SJSA1 (cell line): ENCODE results near the gene TIMMDC1. TPM values are rescaled to one million over a fixed set of nuclear protein-coding genes. Genes with fewer than 3 reads are reported as not detected.

Experiments used
- DNase-seq, 2 experiments: peaks; one replicate each; pipeline ENCODE4 v3.0.0-alpha.2; 2015 to 2020; ENCODE audit warnings: low spot score in 2 of 2, low read depth in 1 of 2
- H3K27ac ChIP-seq: fragments of 250-450 bp; sonication (Bioruptor Pico); 2 replicates; pipeline ENCODE4 v1.5.1; 2020; ENCODE audit warnings: mild to moderate bottlenecking, moderate library complexity
- H3K27me3 ChIP-seq: fragments of 250-450 bp; sonication (Bioruptor Pico); replicated peaks from 2 replicates; pipeline ENCODE4 v1.5.1; 2020; ENCODE audit warnings: mild to moderate bottlenecking, moderate library complexity
- H3K36me3 ChIP-seq: fragments of 250-450 bp; sonication (Bioruptor Pico); 2 replicates; pipeline ENCODE4 v1.5.1; 2020; ENCODE audit warnings: mild to moderate bottlenecking
- H3K4me1 ChIP-seq: fragments of 250-450 bp; sonication (Bioruptor Pico); replicated peaks from 2 replicates; pipeline ENCODE4 v1.6.1; 2021; ENCODE audit warnings: mild to moderate bottlenecking
- H3K4me3 ChIP-seq: fragments of 250-450 bp; sonication (Bioruptor Pico); 2 replicates; pipeline ENCODE4 v1.5.1; 2020; ENCODE audit warnings: mild to moderate bottlenecking
- H3K9me3 ChIP-seq: fragments of 250-450 bp; sonication (Bioruptor Pico); replicated peaks from 2 replicates; pipeline ENCODE4 v1.5.1; 2020; ENCODE audit warnings: mild to moderate bottlenecking
- total RNA-seq: library from RNA; depleted of rRNA; stranded (reverse); fragments of >200 nt; shearing (Covaris generic); gene quantifications from 2 replicates; pipeline ENCODE4 v1.2.3, GENCODE V29; 2014

TIMMDC1 gene
- total RNA-seq, 1 experiment from 2014 or later = 48.3 TPM

DNA sequence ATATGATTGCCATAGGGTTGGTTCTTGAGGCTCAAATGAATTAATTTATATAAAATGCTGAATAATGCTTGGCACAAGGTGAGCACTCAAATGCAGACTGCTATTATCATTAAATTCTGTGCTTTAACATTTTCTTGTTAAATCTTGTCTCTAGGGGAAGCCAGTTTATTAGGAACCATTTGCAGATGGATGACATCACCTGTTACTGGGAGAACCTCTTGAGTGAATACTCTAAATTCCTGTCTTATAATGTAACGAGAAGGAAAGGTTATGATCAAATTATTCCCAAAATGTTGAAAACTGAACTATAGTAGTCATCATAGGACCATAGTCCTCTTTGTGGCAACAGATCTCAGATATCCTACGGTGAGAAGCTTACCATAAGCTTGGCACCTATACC lies 6.2 kb upstream of the TIMMDC1 start:
- no peaks in the 10 kb centered on the region for H3K36me3 ChIP-seq
- H3K27me3 ChIP-seq = no peaks in the 10 kb centered on the region
- H3K4me3 ChIP-seq = no peak overlapping the region
- H3K4me1 ChIP-seq = peaks cover under 1% of the 10 kb centered on the region; the same call in 1 of the 2 replicates
- no peak overlapping the region for H3K27ac ChIP-seq
- H3K9me3 ChIP-seq = no peaks in the 10 kb centered on the region
- DNase-seq = no peak

DNA sequence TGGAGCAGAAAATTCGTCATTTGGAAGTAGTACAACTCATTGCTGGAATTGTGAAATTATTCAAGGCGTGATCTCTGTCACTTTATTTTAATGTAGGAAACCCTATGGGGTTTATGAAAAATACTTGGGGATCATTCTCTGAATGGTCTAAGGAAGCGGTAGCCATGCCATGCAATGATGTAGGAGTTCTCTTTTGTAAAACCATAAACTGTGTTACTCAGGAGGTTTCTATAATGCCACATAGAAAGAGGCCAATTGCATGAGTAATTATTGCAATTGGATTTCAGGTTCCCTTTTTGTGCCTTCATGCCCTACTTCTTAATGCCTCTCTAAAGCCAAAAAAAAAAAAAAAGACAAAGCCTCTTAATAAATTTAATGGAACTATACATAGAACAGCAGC lies 5.5 kb upstream of the TIMMDC1 start:
- H3K4me1 ChIP-seq = peaks cover 4% of the 10 kb centered on the region; the same call in 1 of the 2 replicates
- no peaks in the 10 kb centered on the region for H3K36me3 ChIP-seq
- no peak overlapping the region for H3K4me3 ChIP-seq
- H3K27ac ChIP-seq = no peak overlapping the region
- no peaks in the 10 kb centered on the region for H3K9me3 ChIP-seq
- no peak for DNase-seq
- H3K27me3 ChIP-seq = no peaks in the 10 kb centered on the region

DNA sequence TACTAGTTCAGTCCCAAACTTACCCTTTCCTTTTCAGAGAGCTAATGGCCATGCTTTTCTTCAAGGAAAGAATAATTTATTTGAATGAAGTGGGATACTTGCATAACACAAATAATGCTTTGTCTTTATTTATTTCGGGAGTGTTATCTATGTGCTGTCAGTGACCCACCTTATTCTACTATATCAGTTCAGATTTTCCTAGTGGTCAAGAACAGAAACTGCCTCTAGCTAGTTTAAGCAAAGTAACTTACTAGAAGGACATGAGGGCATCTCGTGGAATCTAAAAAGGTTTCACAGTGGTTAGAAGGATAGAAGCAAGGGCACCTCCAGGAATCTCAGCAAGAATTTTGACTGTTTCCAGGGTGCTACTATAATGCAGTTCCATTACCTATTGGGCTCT lies 3.8 kb upstream of the TIMMDC1 start:
- Histone ChIP-seq H3K27me3 (no peaks in the 10 kb centered on the region), H3K4me1 (peaks cover 8% of the 10 kb centered on the region), H3K9me3 (no peaks in the 10 kb centered on the region), H3K4me3 (no peak overlapping the region), H3K36me3 (no peaks in the 10 kb centered on the region), H3K27ac (no peak overlapping the region)
- DNase-seq = no peak

DNA sequence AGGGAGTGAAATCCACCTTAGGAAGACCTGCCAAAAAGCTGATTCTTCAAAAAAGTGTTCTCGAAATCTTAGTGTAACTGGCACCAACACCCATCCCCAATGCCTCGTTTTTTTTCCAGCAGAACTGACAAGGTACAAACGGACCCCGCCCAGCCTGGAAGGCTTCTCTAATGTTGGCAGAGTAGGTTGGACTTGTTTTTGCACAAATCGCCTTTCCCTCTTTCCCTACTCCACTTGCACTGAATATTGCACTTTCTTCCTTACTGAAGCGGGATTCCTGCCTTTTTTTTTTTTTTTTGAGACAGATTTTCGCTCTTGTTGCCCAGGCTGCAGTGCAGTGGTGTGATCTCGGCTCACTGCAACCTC lies 544 bp upstream of the TIMMDC1 start:
- Histone ChIP-seq H3K27ac (peak overlapping the region; percentile 52), H3K9me3 (no peaks in the 10 kb centered on the region), H3K27me3 (no peaks in the 10 kb centered on the region), H3K36me3 (peaks cover 8% of the 10 kb centered on the region; the same call in 1 of the 2 replicates), H3K4me3 (peak overlapping the region; percentile 63), H3K4me1 (peaks cover 16% of the 10 kb centered on the region)
- peak in 1 of 2 experiments; percentile 33 for DNase-seq

DNA sequence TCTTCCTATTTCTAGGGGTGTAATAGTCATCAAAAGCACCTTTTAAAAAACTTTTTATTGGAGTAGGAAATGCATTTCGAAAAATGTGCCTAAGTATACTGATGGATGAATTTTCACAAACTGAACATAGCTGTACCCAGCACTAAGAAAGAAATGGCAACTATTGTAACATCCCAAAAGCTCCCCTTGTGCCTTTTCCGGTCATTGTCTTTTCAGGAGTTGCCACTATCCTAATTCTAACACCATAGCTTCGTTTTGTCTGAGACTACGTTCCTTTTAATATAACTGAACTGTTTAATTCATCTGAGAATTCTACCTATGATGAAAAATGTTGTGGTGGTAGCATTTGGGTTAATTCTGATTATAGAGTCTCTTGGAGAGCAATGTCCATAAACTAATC lies 1.9 kb downstream of the TIMMDC1 start:
- DNase-seq = no peak
- H3K27me3 ChIP-seq = no peaks in the 10 kb centered on the region
- no peak overlapping the region for H3K27ac ChIP-seq
- H3K9me3 ChIP-seq = no peaks in the 10 kb centered on the region
- H3K4me3 ChIP-seq = no peak overlapping the region
- H3K36me3 ChIP-seq = peaks cover 18% of the 10 kb centered on the region; the same call in 1 of the 2 replicates
- H3K4me1 ChIP-seq = peaks cover 16% of the 10 kb centered on the region

DNA sequence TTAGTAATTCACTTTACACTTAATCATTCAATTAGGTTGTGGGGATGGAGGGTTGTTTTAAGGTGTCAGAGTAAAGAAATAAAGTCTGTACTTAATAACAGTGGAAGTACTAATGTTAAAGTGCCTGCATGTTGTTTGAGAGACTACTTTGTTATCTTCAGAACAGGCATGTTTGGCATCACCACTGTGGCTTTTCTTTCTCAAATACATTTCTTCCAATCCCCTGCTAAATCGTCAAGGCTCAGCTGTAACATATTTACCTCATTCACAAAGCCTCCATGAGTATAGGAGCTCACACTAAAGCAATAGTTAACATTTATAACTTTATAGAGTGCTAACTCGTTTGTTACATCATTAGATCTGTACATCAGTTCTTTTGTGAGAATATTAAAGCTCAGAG lies 2.6 kb downstream of the TIMMDC1 start:
- peaks cover 16% of the 10 kb centered on the region for H3K4me1 ChIP-seq
- DNase-seq = no peak
- no peak overlapping the region for H3K4me3 ChIP-seq
- H3K9me3 ChIP-seq = no peaks in the 10 kb centered on the region
- peaks cover 23% of the 10 kb centered on the region; the same call in 1 of the 2 replicates for H3K36me3 ChIP-seq
- no peaks in the 10 kb centered on the region for H3K27me3 ChIP-seq
- no peak overlapping the region for H3K27ac ChIP-seq

DNA sequence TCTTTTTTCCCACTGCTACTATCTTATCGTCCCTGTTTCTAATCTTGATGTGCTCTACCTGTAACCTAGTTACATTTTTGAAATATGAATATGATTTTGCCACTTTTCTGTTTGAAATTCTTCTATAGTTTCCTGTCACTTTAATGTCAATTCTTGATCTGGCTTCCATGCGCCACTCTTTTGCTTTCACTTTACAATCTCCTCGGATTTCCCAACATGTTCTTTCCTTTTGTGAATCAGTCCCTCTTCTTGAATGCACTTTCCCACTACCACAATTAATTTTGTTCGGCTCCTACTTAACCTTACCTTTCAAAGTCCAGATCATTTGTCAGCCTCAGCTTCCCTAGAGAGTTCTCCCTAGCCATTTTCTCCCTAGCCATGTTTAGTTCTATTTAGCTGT lies 8.3 kb downstream of the TIMMDC1 start:
- H3K27ac ChIP-seq = no peak overlapping the region
- no peak for DNase-seq
- H3K36me3 ChIP-seq = peaks cover 43% of the 10 kb centered on the region
- H3K4me3 ChIP-seq = no peak overlapping the region
- no peaks in the 10 kb centered on the region for H3K27me3 ChIP-seq
- H3K9me3 ChIP-seq = no peaks in the 10 kb centered on the region
- no peaks in the 10 kb centered on the region for H3K4me1 ChIP-seq

DNA sequence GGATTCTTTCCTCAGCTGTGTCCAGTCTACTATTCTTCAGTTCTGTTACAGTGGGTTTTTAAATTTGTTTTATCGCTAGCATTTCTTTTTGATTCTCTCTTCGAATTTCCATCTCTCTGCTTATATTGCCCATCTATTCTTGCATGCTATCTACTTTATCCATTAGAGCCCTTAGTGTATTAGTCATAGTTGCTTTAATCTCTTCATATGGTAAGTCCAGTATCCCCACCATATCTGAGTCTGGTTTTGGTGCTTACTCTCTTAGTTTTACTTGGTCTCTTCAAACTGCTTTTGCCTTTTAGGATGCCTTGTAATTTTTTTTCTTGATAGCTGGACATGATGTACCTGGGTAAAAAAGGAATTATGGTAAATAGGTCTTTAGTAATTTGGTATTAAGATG lies 9.1 kb downstream of the TIMMDC1 start:
- no peak overlapping the region for H3K27ac ChIP-seq
- H3K27me3 ChIP-seq = no peaks in the 10 kb centered on the region
- H3K36me3 ChIP-seq = peaks cover 43% of the 10 kb centered on the region
- no peak for DNase-seq
- H3K4me3 ChIP-seq = no peak overlapping the region
- no peaks in the 10 kb centered on the region for H3K9me3 ChIP-seq
- H3K4me1 ChIP-seq = no peaks in the 10 kb centered on the region

DNA sequence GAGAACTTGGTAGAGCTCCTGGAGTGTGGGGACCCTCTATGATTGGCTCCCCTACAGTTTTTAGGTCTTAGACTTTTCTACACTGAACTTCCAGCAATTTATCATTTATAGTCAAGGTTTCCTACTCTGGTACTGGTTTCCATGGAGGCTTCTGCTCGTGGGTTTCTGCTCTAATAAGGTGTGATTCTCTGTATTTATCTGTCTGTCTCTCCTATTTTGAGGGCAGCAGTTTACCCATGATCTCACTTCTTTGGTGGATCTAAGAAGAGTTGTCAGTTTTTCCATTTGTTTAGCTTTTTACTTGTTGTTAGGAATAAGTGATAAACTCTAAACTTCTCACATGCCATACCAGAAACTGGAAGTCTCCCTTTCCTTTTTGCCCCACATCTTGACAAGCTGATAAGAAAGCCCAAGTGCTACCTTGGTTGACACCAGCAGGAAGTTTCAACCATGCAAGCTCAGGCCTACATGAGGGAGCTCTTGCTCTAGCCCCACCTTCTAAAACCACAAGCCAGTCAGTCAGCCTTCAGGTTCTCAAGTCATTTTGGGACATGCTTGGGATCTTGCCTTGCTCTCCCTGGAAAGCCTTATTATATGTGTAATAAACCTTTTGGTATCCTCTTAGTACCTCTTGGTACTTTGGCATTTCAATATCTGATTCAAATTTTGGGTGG lies 10.0 kb downstream of the TIMMDC1 start:
- H3K27me3 ChIP-seq = no peaks in the 10 kb centered on the region
- peaks cover 47% of the 10 kb centered on the region for H3K36me3 ChIP-seq
- no peak overlapping the region for H3K27ac ChIP-seq
- H3K9me3 ChIP-seq = no peaks in the 10 kb centered on the region
- no peak for DNase-seq
- H3K4me1 ChIP-seq = no peaks in the 10 kb centered on the region
- H3K4me3 ChIP-seq = no peak overlapping the region

DNA sequence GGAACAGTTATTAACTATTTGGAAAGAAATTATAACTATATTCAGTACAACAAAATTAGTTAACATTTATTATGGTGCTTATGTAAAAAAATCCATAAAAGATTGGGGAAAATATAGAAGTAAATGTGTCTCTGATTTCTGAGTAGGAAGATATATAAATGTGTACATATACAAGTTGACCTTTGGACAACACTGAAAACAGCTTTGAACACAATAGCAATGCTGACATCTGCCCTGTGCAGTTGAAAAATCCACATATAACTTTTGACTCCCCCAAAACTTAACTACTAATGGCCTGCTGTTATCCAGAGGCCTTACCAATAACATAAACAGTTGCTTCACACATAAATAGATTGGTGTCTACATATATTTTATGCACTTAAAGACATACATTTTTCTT lies 12.3 kb downstream of the TIMMDC1 start:
- Histone ChIP-seq H3K27ac (no peak overlapping the region), H3K27me3 (no peaks in the 10 kb centered on the region), H3K4me1 (no peaks in the 10 kb centered on the region), H3K4me3 (no peak overlapping the region), H3K36me3 (peaks cover 51% of the 10 kb centered on the region), H3K9me3 (no peaks in the 10 kb centered on the region)
- DNase-seq = no peak

DNA sequence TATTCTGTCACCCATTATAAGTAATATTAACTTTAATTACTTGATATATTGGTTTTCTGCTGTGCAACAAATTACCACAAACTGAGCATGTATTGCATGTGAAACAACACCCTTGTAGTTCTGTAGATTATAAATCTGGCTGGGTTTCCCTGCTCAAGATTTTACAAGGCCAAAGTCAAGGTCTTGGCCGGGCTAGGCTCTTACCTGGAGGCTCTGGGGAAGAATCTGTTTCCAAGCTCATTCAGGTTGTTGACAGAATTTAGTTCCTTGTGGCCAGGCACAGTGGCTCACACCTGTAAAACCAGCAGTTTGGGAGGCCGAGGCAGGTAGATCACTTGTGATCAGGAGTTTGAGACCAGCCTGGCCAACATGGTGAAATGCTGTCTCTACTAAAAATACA lies 16.3 kb downstream of the TIMMDC1 start:
- Histone ChIP-seq H3K27ac (no peak overlapping the region), H3K4me3 (no peak overlapping the region), H3K9me3 (no peaks in the 10 kb centered on the region), H3K4me1 (no peaks in the 10 kb centered on the region), H3K36me3 (peaks cover 60% of the 10 kb centered on the region), H3K27me3 (no peaks in the 10 kb centered on the region)
- DNase-seq = no peak

DNA sequence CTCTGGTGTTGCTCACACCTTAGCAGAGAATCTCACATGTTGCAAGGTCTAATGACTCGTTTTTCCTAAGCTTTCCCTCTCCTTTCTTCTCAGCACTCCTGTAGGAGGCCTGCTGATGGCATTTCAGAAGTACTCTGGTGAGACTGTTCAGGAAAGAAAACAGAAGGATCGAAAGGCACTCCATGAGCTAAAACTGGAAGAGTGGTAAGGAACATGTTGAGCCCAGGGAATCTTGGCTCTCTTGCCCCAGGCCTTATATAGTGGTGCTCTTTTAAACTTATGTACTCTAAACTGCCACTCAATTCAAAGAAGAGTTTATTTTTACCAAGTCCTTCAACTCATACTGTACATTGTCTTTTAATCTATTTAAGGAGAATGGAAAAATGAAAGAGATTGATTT lies 18.8 kb downstream of the TIMMDC1 start:
- Histone ChIP-seq H3K4me1 (no peaks in the 10 kb centered on the region), H3K36me3 (peaks cover 77% of the 10 kb centered on the region), H3K4me3 (no peak overlapping the region), H3K27ac (no peak overlapping the region), H3K9me3 (no peaks in the 10 kb centered on the region), H3K27me3 (no peaks in the 10 kb centered on the region)
- no peak for DNase-seq

DNA sequence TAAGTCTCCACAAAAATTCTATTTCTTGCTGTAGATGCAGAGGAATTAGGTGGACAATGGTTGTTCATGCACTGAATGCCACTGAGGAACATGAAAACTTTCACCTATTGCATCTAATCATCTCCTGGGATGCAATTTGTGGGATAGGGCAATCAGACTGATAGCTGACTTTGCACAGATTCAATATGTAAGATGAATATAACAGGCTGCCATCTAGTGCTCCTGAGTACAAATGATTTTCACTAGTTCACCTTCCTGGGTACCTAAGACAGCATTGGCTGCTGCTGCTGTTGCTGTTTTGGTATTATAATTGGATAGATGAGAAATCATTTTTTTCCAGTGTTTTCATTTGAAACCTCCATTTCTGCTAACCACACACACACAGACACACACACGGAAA lies 19.7 kb downstream of the TIMMDC1 start:
- Histone ChIP-seq H3K9me3 (no peaks in the 10 kb centered on the region), H3K27ac (no peak overlapping the region), H3K36me3 (peaks cover 77% of the 10 kb centered on the region), H3K4me3 (no peak overlapping the region), H3K4me1 (no peaks in the 10 kb centered on the region), H3K27me3 (no peaks in the 10 kb centered on the region)
- no peak for DNase-seq

DNA sequence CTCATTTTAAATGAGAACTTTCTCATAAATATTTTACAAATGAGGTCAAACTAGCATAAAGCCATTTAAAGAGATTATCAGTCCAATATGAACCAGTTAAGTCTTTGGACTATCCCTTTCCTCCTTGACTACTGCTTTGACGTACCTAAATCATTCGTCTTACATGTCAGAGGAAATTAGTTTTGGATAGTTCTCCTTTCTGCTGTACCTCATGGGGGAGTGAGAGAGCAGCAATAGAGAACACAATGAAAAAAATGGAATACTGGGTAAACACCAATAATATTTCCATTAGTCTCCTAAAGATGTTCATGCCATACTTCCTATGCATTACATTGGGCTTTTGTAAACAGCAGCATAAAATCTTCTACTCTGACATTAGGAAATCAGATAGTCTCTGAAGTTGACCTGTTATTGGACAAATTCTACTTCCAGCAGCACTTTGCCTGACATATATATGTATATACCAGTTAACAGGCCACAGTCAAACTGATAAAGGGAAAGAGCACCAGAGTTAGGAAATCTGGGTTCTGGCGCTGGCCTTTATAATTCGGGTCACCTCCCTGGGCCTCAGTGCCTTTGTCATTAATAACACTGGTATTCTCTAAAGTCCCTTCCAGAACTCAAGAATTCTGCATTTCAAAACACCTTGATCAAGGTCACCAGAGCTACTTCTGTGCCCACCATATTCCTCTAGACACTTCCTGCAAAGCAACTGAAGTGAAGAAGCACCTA lies 26.8 kb downstream of the TIMMDC1 start:
- Histone ChIP-seq H3K27ac (no peak overlapping the region), H3K36me3 (peaks cover 30% of the 10 kb centered on the region), H3K4me1 (no peaks in the 10 kb centered on the region), H3K9me3 (no peaks in the 10 kb centered on the region), H3K27me3 (no peaks in the 10 kb centered on the region), H3K4me3 (no peak overlapping the region)
- peak in 1 of 2 experiments; percentile 5 for DNase-seq
